GM23248 (cell line): ENCODE data around the gene CPEB3.

Experiments
- EZH2 ChIP-seq: fragments of 200-600 bp; sonication (generic); IDR thresholded peaks from 2 replicates; pipeline ENCODE4 v1.6.1; 2018; ENCODE audit warnings: antibody characterized with exemption, mild to moderate bottlenecking; ENCODE audit not compliant: insufficient read depth, poor library complexity, severe bottlenecking
- EZH2phosphoT487 ChIP-seq: fragments of 200-600 bp; sonication (generic); IDR thresholded peaks from 2 replicates; pipeline ENCODE4 v1.6.1; 2018; ENCODE audit warnings: antibody characterized with exemption, moderate library complexity, mild to moderate bottlenecking, low read depth; ENCODE audit not compliant: insufficient read depth

DNA sequence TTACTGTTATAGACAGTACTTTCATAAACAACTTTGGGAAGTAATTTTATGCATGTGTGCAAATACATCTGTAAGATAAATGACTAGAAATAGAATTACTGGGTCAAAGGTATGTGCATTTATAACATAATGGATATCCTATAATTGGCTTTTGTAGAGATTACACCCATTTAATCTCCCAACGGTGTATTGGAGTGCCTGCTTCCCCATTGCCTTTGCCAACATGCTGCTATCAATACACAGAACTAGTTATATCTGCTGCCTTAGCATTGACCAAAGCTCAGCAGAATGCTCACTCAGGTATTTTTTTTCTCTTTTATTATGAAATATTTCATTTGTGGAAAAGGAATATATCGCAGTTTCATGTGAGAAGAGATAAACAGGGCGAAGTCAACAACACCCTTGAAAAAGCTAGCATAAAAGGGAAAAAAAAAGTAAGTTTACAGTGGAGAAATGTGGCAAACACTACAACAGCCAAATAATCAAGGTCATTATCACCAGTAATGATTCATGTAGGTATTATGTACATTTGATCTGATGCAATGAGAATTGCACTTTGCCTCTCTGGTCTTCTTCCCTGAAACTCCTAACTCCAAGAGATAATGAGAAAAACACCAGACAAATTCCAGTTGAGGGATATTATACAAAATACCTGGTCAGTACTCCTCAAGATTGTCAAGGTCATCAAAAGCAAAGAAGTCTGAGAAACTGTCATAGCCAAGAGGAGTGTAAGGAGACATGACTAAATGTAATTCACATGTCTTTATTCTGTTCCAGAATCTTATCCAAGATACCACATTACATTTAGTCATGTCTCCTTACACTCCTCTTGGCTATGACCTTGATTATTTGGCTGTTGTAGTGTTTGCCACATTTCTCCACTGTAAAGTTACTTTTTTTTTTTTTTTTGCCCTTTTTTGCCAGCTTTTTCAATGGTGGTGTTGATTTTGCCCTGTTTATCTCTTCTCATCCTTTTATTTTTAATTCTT lies 36.9 kb upstream of the CPEB3 start:
- no peak for TF ChIP-seq EZH2
- TF ChIP-seq EZH2phosphoT487 = no peak
